Middle frontal gyrus (tissue), 1 donor: ENCODE measurements around the gene LIPG.
"Not testable (repeated sequence)": the region's sequence is repeated elsewhere in the genome, so short reads cannot be mapped to it uniquely, and the experiment has no call there.

ENCODE experiments used
- DNase-seq: peaks from one replicate; pipeline ENCODE4 v3.0.0-alpha.2; 2015; ENCODE audit warnings: low spot score; ENCODE audit errors: extremely low spot score

Gene LIPG

DNA sequence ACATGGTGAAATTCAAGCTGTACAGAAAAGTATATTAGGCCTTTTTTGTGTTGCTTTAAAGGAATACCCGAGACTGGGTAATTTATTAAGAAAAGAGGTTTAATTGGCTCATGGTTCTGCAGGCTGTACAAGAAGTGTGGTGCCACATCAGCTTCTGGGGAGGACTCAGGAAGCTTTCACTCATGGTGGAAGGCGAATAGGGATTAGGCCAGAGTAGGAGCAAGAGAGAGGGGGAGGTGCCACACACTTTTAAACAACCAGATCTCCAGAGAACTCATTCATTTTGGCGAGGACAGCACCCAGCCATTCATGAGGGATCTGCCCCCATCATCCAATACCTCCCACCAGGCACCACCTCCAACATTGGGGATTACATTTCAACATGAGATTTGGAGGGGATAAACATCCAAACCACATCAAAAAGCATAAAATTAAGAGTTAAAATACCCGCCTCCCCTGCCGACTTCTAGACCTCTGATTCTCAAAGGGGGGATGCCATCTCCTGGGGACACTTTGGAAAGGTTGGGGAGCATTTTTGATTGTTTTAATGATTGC lies 15.1 kb upstream of the LIPG start:
- no peak for DNase-seq

DNA sequence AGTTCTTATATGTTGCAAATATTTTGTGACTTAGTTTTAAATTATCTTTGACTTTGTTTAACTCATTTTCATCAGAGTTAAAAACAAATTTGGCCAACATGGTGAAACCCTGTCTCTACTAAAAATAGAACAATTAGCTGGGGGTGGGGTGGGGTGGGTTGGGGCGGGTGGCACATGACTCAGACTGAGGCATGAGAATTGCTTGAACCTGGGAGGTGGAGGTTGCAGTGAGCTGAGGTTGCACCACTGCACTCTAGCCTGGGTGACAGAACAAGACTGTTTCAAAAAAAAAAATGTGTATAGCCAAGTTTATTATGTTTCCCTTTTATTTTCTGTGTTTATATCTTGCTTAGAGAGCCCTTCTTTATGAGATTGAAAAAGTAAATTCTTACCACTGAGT lies 14.2 kb upstream of the LIPG start:
- DNase-seq, result no peak

- DNase-seq, result no peak
Measured at GRCh38 chr18:49548229-49548636, 13.6 kb upstream of the LIPG start.

- DNase-seq, result no peak
Measured at GRCh38 chr18:49550621-49551339, 11.1 kb upstream of the LIPG start.

GRCh38 chr18:49553003-49553402 lies 8.9 kb upstream of the LIPG start:
- DNase-seq, result no peak

GRCh38 chr18:49555641-49556040 lies 6.2 kb upstream of the LIPG start:
- DNase-seq, result no peak

GRCh38 chr18:49558356-49558755 lies 3.5 kb upstream of the LIPG start:
- DNase-seq, result no peak

- not testable (repeated sequence) for DNase-seq
Measured at GRCh38 chr18:49559326-49559931, 2.4 kb upstream of the LIPG start.

- DNase-seq, result no peak
Measured at GRCh38 chr18:49560277-49560623, 1.6 kb upstream of the LIPG start.

DNA sequence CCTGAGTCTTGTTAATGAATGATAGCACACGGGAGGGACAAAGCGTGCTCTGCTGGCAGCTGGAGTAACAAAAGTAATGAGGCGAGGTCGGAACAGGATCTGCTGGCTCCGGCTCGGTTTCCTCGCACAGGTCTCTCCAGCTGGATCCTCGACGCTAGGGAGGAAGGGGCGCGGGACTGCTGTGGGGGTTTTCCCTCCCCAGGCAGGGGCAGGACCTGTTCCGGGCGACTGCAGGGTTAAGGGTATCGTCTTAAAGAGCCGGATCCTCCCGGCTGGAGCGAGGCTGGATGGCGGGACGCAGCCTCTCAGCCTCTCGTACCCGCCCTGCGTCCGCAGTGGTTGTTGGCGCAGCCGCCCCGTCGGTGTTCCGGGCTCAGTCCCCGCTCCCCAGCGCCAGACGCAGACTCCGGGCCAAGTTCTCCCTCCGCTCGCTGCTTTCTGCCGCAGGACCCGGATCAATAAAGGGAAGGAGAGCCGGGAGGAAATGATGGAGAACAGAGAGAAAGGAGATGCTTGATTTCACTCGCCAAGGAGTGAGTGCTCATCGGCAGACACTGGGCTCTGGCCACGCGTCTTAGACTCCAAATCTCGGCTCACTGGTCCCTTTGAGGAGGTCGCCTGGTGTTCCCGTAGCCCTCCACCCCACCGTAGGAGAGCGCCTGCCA lies 1.1 kb upstream of the LIPG start:
- no peak for DNase-seq

- DNase-seq, result no peak
Measured at GRCh38 chr18:49562481-49563129, 748 bp downstream of the LIPG start.

- DNase-seq, result no peak
Measured at GRCh38 chr18:49563130-49563540, 1.3 kb downstream of the LIPG start.

GRCh38 chr18:49563701-49564517 lies 2.1 kb downstream of the LIPG start:
- no peak for DNase-seq

DNA sequence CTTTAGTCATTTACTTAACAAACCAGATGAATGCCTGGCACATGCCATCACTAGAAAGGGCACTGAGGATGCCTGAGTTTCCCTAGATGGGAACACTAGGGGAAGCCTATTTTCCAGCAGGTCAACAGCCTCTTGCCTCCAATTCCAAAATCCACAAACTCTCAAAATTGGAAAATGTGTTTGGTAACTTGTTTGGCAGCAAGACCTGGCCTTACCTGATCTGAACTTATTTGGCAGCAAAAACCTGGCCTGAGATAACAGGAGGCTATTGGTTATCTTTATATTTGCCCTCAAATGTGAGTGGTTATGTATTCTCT lies 2.6 kb downstream of the LIPG start:
- no peak for DNase-seq

DNA sequence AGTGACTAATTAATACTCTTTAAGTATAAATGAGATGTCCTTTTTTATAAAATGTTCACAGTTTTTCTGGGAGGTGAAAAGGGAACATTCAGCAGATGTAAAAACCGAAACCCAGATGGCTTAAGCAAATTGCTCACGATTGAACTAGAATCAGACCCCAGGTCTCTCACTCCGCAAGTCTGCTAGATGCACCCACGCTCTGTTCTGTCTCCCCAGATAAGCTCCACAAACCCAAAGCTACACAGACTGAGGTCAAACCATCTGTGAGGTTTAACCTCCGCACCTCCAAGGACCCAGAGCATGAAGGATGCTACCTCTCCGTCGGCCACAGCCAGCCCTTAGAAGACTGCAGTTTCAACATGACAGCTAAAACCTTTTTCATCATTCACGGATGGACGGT lies 3.2 kb downstream of the LIPG start:
- no peak for DNase-seq

DNA sequence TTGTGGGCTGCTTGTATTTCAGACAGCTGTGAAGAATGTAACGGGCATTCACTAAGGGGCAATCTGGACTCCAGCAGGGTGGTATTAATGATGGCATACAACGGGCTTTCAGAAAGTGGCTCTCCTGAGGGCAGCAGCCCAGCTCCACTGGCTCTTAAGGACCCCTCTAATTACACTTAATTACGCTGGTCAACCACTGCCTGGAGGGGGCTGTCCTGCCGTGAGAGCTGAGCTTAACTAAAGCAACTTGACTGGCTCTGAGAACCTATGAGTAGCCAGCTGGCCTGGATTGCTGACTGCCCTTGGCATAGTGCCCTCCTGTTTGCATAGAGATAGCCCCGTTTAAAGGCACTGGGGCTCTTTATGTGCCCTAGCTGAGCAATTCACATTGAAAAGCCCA lies 3.8 kb downstream of the LIPG start:
- DNase-seq, result peak; percentile 53

DNA sequence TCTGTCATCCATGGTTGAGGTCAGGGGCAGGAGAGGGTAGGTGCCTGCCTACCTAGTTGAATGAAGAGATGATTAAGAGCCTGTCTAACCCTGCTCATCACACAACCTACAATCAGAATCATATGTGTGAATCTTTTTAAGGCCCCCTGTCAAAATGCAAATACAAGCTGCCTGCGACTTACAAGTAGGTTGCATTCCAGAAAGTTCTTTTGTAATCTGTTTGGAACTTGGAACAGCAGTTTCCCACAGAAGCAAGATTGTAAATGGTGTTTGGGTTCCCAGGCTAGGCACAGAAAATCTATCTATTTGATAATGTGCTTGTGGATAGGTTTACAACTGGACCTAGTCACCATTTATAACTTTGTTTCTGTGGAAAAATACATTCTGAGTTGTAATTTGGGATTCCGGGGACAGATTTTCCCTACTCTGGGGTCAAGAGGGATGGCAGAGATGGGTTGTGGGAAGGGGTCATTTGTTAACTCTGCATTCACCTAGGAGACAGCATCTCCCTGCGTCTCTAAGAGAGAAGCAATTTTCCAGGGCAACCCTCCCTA lies 4.4 kb downstream of the LIPG start:
- DNase-seq, result no peak

- no peak for DNase-seq
Measured at GRCh38 chr18:49566985-49567384, 5.1 kb downstream of the LIPG start.

DNA sequence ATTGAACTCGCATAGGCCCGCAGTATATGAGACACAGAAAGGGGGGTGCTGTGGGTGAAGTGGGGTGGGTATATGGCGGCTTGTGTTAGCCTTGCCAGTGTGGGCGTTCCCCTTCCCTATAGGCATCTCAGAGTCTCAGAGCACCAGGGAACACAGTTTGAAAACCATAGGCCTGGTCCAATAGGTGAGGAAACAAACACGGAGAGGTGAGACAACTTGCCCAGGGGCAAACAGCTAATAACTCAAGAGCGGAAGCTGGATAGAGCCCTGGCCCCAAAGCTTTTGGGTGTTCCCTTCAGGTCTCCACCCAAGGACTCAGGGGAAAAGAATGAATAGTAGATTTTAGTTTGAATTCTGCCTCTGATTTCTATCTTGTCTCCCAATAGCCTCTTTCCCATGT lies 7.9 kb downstream of the LIPG start:
- DNase-seq, result no peak

GRCh38 chr18:49570836-49571235 lies 9.0 kb downstream of the LIPG start:
- no peak for DNase-seq
